ENCODE results near the gene SLC6A1.

- TF ChIP-seq POLR2A (IDR thresholded peaks at IDR 0.05; ENCODE audit: extremely low read depth, insufficient read length) (no peak), CTCF (IDR thresholded peaks at IDR 0.05; ENCODE audit: low read depth, low read length) (no peak), MAX (IDR thresholded peaks at IDR 0.05; ENCODE audit: low read depth, low read length) (no peak), MYC (IDR thresholded peaks at IDR 0.05; ENCODE audit: low read depth, low read length) (no peak)
Observed at GRCh38 chr3:11024181-11024580, 31.6 kb downstream of the SLC6A1 start.

Measured in NB4 (cell line).